H9 (cell line): ENCODE measurements around the gene GMNN. TPM values are rescaled to one million over a fixed set of nuclear protein-coding genes. Genes with fewer than 3 reads are reported as not detected.

ENCODE experiments used
- DNase-seq: peaks from one replicate; pipeline ENCODE4 v3.0.0-alpha.2; 2017
- H2AFZ ChIP-seq: one replicate; pipeline ENCODE4 v1.6.1; 2013; ENCODE audit warnings: mild to moderate bottlenecking, low read length, control low read depth, moderate library complexity
- H2AK5ac ChIP-seq: 2 replicates; pipeline ENCODE4 v1.6.1; 2013; ENCODE audit warnings: low read length, control low read depth, mixed read lengths; ENCODE audit not compliant: insufficient read length
- H2BK120ac ChIP-seq: one replicate; pipeline ENCODE4 v1.6.1; 2013; ENCODE audit warnings: low read depth, mild to moderate bottlenecking, low read length, control low read depth, inconsistent platforms; ENCODE audit not compliant: poor library complexity, severe bottlenecking
- H2BK12ac ChIP-seq: 2 replicates; pipeline ENCODE4 v1.6.1; 2013; ENCODE audit warnings: low read length, control low read depth, mixed read lengths, low read depth; ENCODE audit not compliant: insufficient read length
- H2BK15ac ChIP-seq: 2 replicates; pipeline ENCODE4 v1.6.1; 2013; ENCODE audit warnings: low read depth, low read length, control low read depth
- H2BK20ac ChIP-seq: one replicate; pipeline ENCODE4 v1.6.1; 2013; ENCODE audit warnings: low read depth, mild to moderate bottlenecking, low read length, control low read depth, inconsistent platforms; ENCODE audit not compliant: poor library complexity, severe bottlenecking
- H2BK5ac ChIP-seq: 2 replicates; pipeline ENCODE4 v1.6.1; 2013; ENCODE audit warnings: low read length, control low read depth, mixed read lengths; ENCODE audit not compliant: insufficient read length
- H3K14ac ChIP-seq: 2 replicates; pipeline ENCODE4 v1.6.1; 2013; ENCODE audit warnings: low read length, control low read depth; ENCODE audit not compliant: insufficient read depth
- H3K18ac ChIP-seq: 2 replicates; pipeline ENCODE4 v1.6.1; 2013; ENCODE audit warnings: low read depth, mild to moderate bottlenecking, mixed read lengths, low read length, control low read depth; ENCODE audit not compliant: insufficient read length
- H3K23ac ChIP-seq: 2 replicates; pipeline ENCODE4 v1.6.1; 2013; ENCODE audit warnings: low read length, control low read depth, mixed read lengths, low read depth; ENCODE audit not compliant: insufficient read length
- H3K23me2 ChIP-seq: 2 replicates; pipeline ENCODE4 v1.6.1; 2013; ENCODE audit warnings: low read depth, mild to moderate bottlenecking, mixed read lengths, low read length, control low read depth; ENCODE audit not compliant: insufficient read length, poor library complexity, severe bottlenecking
- H3K27ac ChIP-seq: 2 replicates; pipeline ENCODE4 v1.5.1; 2013; ENCODE audit warnings: low read length, control low read depth, mixed read lengths, low read depth; ENCODE audit not compliant: insufficient read length
- H3K27me3 ChIP-seq: 2 replicates; pipeline ENCODE4 v1.6.1; 2013; ENCODE audit warnings: low read length, control low read depth, inconsistent platforms; ENCODE audit not compliant: insufficient read depth
- H3K4ac ChIP-seq: 2 replicates; pipeline ENCODE4 v1.6.1; 2013; ENCODE audit warnings: low read depth, mild to moderate bottlenecking, control low read depth, inconsistent platforms, low read length, moderate library complexity
- H3K4me1 ChIP-seq: 2 replicates; pipeline ENCODE4 v1.6.1; 2013; ENCODE audit warnings: low read length, control low read depth, inconsistent platforms; ENCODE audit not compliant: insufficient read depth
- H3K4me2 ChIP-seq: 2 replicates; pipeline ENCODE4 v1.6.1; 2013; ENCODE audit warnings: low read length, control low read depth, mixed read lengths; ENCODE audit not compliant: insufficient read length, insufficient read depth
- H3K56ac ChIP-seq: 2 replicates; pipeline ENCODE4 v1.6.1; 2013; ENCODE audit warnings: low read depth, mild to moderate bottlenecking, mixed read lengths, low read length, control low read depth; ENCODE audit not compliant: insufficient read length
- H3K79me1 ChIP-seq: 2 replicates; pipeline ENCODE4 v1.6.1; 2013; ENCODE audit warnings: low read depth, mild to moderate bottlenecking, moderate library complexity, low read length, control low read depth, inconsistent platforms; ENCODE audit not compliant: insufficient read depth, poor library complexity, severe bottlenecking
- H3K79me2 ChIP-seq: 2 replicates; pipeline ENCODE4 v1.6.1; 2013; ENCODE audit warnings: low read length, control low read depth, inconsistent platforms; ENCODE audit not compliant: insufficient read depth
- H3K9ac ChIP-seq: 2 replicates; pipeline ENCODE4 v1.6.1; 2013; ENCODE audit warnings: low read length, control low read depth, mixed read lengths; ENCODE audit not compliant: insufficient read length; ENCODE audit errors: extremely low read depth
- H3K9me3 ChIP-seq: one replicate; pipeline ENCODE4 v1.6.1; 2013; ENCODE audit warnings: low read depth, low read length, inconsistent platforms; ENCODE audit not compliant: control insufficient read depth
- H3T11ph ChIP-seq: one replicate; pipeline ENCODE4 v1.6.1; 2013; ENCODE audit warnings: mild to moderate bottlenecking, low read length, control low read depth, inconsistent platforms
- H4K20me1 ChIP-seq: one replicate; pipeline ENCODE4 v1.6.1; 2013; ENCODE audit not compliant: control insufficient read depth, insufficient read length, insufficient read depth
- H4K5ac ChIP-seq: 2 replicates; pipeline ENCODE4 v1.6.1; 2013; ENCODE audit warnings: low read depth, mild to moderate bottlenecking, mixed read lengths, low read length, control low read depth; ENCODE audit not compliant: insufficient read length
- H4K8ac ChIP-seq: replicated peaks from 2 replicates; pipeline ENCODE4 v1.6.1; 2013; ENCODE audit warnings: low read length, control low read depth, mixed read lengths, low read depth; ENCODE audit not compliant: insufficient read length
- H4K91ac ChIP-seq: 2 replicates; pipeline ENCODE4 v1.6.1; 2013; ENCODE audit warnings: low read depth, mild to moderate bottlenecking, moderate library complexity, mixed read lengths, low read length, control low read depth; ENCODE audit not compliant: insufficient read length
- H3K27ac Mint-ChIP-seq, 3 experiments: 2 replicates in 2 of 3; 3 replicates in 1 of 3; pipeline ENCODE4 v1.8.0; 2020 to 2021; ENCODE audit warnings: mixed read lengths in 3 of 3, mild to moderate bottlenecking in 1 of 3, moderate library complexity in 1 of 3
- H3K27me3 Mint-ChIP-seq: 2 replicates; pipeline ENCODE4 v1.8.0; 2021; ENCODE audit warnings: low read depth, mild to moderate bottlenecking, moderate library complexity, mixed read lengths
- H3K36me3 Mint-ChIP-seq, 3 experiments: 2 replicates in 2 of 3; 3 replicates in 1 of 3; pipeline ENCODE4 v1.8.0; 2020 to 2021; ENCODE audit warnings: low read depth in 3 of 3, mixed read lengths in 3 of 3; ENCODE audit not compliant: insufficient read depth in 1 of 3
- H3K4me1 Mint-ChIP-seq, 2 experiments: 2 replicates each; pipeline ENCODE4 v1.8.0; 2020; ENCODE audit warnings: mixed read lengths in 2 of 2
- H3K4me3 Mint-ChIP-seq, 2 experiments: 2 replicates in 1 of 2; 3 replicates in 1 of 2; pipeline ENCODE4 v1.8.0; 2020 to 2021; ENCODE audit warnings: mild to moderate bottlenecking in 2 of 2, mixed read lengths in 2 of 2, moderate library complexity in 1 of 2
- H3K9me3 Mint-ChIP-seq, 2 experiments: 2 replicates in 1 of 2; 3 replicates in 1 of 2; pipeline ENCODE4 v1.8.0; 2020; ENCODE audit warnings: mild to moderate bottlenecking in 2 of 2, mixed read lengths in 2 of 2, moderate library complexity in 1 of 2
- CTCF ChIP-seq: fragments of 200-600 bp; sonication (generic); conservative IDR thresholded peaks from 3 replicates; pipeline ENCODE4 v1.8.0; 2021; ENCODE audit warnings: antibody characterized with exemption, mild to moderate bottlenecking
- WGBS: extraction: QIAGEN DNeasy Blood & Tissue Kit; methylation state at CpG from one replicate; pipeline ENCODE4 v1.1.7; 2013; ENCODE audit warnings: missing lambda C conversion rate, low lambda C conversion rate, mixed read lengths; ENCODE audit not compliant: insufficient read length; ENCODE audit errors: extremely low coverage; 5-methylcytosine and 5-hydroxymethylcytosine counted together
- total RNA-seq: library from RNA; stranded (reverse); gene quantifications from 2 replicates; pipeline ENCODE4 v1.2.1, GENCODE V29; 2021

Gene GMNN
- total RNA-seq, 1 experiment from 2014 or later = 106 TPM

GRCh38 chr6:24779416-24780016, 4.8 kb downstream of the GMNN start:
- Histone ChIP-seq H2BK120ac (no peak overlapping the region), H4K91ac (no peak overlapping the region), H4K5ac (no peak overlapping the region), H2BK20ac (no peak overlapping the region), H3K18ac (no peak overlapping the region), H2BK15ac (no peak overlapping the region), H3K9me3 (no peaks in the 10 kb centered on the region), H3K56ac (no peak overlapping the region), H3K4me1 (no peaks in the 10 kb centered on the region), H3K23ac (no peak overlapping the region), H3K27ac (no peak overlapping the region), H3K79me1 (peaks cover 3% of the 10 kb centered on the region), H2BK5ac (no peak overlapping the region), H2AK5ac (no peak overlapping the region), H3K23me2 (peaks cover 7% of the 10 kb centered on the region), H3T11ph (no peak overlapping the region), H3K9ac (peak overlapping the region; percentile 33), H3K4ac (no peak overlapping the region), H2AFZ (no peak overlapping the region), H2BK12ac (no peak overlapping the region), H3K14ac (no peak overlapping the region), H3K79me2 (peaks cover 20% of the 10 kb centered on the region; the same call in 1 of the 2 replicates), H3K4me2 (no peak overlapping the region), H4K20me1 (no peaks in the 10 kb centered on the region), H4K8ac (no peak overlapping the region), H3K27me3 (no peaks in the 10 kb centered on the region)
- no peak for TF ChIP-seq CTCF
- H3K4me1 Mint-ChIP-seq = peaks cover 14 to 16% of the 10 kb centered on the region in 2 experiments
- peaks cover 24 to 70% (median 57%) of the 10 kb centered on the region in 3 experiments; a peak in 6 of 7 replicates for H3K36me3 Mint-ChIP-seq
- H3K9me3 Mint-ChIP-seq = no peaks in the 10 kb centered on the region
- H3K27ac Mint-ChIP-seq = peak overlapping the region in 1 of 3 experiments; percentile 53; a peak in 2 of 7 replicates
- no CpG with 5 or more reads among the region's 3 CpGs for WGBS
- H3K27me3 Mint-ChIP-seq = no peaks in the 10 kb centered on the region; the same call in 1 of the 2 replicates
- no peak overlapping the region for H3K4me3 Mint-ChIP-seq
- DNase-seq = no peak
